ENCODE data around the gene TSGA10IP. TPM values are rescaled to one million over a fixed set of nuclear protein-coding genes. Genes with fewer than 3 reads are reported as not detected.

TSGA10IP gene
- total RNA-seq, 1 donor from 2014 or later: not detected

DNA sequence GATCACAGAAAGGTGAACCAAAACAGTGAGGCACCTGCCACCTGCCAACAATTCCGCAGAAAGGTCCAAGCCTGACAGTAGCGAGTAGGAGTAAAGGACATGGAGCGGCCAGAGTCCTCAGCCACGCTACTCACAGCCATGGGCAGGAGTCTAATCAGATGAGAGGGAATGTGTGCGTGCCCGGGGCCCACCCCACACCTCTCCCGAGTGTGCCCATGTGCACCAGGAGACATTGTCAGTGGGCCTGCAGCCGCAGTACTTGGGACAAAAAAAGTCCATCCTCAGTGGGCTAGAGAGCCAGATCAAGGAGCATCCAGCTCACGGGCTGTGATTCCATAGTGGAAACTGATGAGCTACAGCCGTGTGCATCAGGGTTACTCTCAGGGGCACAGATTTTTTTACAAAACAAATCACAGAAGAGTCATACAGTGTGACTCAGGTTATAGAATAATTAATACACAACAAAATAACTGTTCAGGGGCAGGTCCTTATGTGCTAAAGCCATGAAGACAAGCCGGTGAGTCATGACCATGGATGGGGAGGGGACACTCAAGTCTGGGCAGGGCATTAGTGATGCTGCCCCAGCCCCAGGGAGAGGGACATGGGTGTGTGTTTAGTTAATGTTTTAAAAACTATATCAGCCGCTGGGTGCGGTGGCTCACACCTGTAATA is 28.3 kb downstream of the TSGA10IP start:
- no peak for DNase-seq (ENCODE audit: low spot score)

GRCh38 chr11:65975771-65976170 is 30.5 kb downstream of the TSGA10IP start:
- DNase-seq (ENCODE audit: low spot score): no peak

GRCh38 chr11:65976216-65977176 is 31.2 kb downstream of the TSGA10IP start:
- no peak for DNase-seq (ENCODE audit: low spot score)

DNA sequence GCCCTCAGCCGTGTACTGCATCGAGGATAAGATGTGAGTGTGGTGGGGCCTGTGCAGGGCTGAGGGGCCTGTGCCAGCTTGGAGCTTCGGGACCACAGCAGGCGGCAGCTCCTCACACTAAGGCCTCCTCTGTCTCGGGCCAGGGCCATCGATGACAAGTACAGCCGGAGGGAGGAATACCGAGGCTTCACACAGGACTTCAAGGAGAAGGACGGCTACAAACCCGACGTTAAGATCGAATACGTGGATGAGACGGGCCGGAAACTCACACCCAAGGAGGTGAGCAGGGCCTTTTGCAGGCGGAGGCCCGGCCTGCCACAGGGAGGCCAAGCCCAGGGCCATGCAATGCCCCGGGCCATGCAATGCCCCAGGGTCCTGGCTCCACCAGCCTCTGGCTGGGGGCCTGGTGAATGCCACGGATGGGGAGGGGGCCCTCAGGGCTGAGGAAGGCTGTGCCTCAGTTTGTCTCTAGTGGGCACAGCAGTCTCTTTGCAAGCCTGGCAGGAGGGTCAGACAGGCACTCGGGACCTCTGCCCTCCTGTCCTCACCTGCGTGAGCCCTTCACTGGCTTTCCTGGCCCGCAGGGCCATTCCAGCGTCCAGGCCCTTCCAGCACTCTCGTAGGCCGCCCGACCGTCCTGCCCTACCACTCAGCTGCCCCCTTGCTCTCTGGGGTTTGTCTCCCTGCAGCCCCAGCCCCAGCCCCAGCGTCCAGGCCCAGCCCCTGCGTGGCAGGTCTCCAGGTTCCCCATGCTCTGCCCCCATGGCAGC is 32.5 kb downstream of the TSGA10IP start:
- DNase-seq (ENCODE audit: low spot score): no peak

DNA sequence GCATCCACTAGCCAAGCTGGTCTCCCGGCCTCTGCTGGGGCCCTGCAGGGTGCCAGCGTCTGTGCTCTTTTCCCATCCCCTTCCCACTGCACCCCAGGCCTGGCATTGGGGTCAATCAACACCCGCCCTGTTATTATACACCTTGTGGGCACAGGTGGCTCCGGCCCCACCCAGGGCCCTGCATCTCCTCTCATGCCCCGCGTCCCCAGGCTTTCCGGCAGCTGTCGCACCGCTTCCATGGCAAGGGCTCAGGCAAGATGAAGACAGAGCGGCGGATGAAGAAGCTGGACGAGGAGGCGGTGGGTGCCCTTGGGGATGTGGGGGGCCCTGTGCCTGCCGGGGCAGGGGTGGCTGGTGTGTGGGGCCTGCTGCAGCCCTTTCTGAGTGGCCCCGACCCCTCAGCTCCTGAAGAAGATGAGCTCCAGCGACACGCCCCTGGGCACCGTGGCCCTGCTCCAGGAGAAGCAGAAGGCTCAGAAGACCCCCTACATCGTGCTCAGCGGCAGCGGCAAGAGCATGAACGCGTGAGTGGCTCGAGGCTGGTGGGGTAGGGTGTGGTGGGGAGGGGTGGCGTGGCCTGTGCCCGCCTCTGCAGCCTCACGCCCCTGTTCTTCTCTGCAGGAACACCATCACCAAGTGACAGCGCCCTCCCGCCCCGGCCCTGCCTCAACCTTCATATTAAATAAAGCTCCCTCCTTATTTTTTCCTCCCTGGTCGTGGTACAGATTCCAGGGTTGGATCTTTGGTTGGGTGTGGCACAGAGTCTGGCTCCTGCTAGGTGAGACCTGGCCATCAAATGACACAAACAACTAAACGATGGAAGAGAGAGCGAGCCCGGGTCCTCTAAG is 33.3 kb downstream of the TSGA10IP start:
- DNase-seq (ENCODE audit: low spot score): no peak

- no peak for DNase-seq (ENCODE audit: low spot score)
These were observed 34.0 kb downstream of the TSGA10IP start for GRCh38 chr11:65979261-65979759.

GRCh38 chr11:65981101-65981740 is 35.9 kb downstream of the TSGA10IP start:
- DNase-seq (ENCODE audit: low spot score): no peak

DNA sequence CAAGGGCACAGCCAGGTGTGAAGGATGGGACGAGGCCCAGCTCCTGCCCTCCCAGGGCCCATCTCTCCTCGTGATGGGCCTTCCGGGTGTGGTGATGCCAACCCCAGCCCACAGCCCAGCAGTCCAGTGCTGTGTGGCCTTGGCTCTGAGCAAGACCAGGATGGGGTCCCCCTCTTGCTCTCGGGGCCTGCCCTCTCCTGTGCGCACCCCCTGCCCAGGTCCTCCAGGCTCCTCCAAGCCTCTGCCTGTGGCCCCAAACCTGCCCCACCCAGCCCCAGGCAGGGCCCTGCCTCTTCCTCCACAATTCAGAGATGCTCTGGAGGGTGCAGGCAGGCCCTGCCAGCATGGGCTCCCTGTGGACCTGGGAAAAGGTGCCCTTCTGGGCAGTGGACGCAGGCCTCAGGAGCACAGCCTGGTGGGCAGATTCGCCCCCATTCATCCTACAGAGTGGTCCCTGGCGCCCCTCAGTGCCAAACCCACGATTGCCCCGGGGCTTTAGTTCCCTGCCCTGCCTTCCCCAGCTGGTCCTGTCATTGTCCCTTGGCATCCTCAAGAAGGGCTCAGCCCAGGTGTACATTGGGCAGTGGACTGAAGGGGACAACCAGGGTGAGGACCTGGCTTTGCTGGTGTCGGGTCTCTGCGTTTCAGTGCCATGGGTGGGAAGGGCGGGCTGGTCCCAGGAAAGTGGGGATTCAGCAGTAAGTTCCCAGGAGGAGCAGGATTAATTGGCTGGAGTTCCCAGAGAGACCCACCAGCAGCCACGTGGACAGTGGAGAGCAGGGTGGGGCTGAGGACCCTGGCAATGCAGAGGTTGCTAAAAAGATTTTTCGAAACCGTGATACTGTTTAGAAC is 36.9 kb downstream of the TSGA10IP start:
- DNase-seq (ENCODE audit: low spot score): no peak

- no peak for DNase-seq (ENCODE audit: low spot score)
These were observed 37.7 kb downstream of the TSGA10IP start for GRCh38 chr11:65982824-65983588.

- no peak for DNase-seq (ENCODE audit: low spot score)
These were observed 38.3 kb downstream of the TSGA10IP start for GRCh38 chr11:65983589-65983987.

DNA sequence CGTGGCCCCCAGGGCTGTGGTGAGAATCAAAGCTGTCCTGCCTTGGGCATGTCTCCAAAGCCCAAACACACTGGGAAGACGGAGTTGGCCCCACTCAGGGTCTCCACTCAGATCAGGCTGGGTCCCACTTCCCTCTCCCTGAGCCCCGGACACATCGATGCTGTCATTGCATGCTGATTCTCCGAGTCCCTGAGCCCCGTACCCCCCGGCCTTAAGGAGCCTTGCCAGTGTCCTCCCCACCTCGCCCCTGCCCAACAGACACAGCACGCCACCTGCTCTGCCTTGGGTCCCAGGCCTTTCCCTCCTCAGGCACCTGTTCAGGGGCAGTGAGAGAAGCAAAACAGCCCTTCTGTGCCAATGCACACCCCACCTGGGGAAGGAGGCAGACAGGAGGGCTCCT is 42.1 kb downstream of the TSGA10IP start:
- no peak for DNase-seq (ENCODE audit: low spot score)

- no peak for DNase-seq (ENCODE audit: low spot score)
These were observed 43.7 kb downstream of the TSGA10IP start for GRCh38 chr11:65988791-65989592.

GRCh38 chr11:65992056-65992455 is 46.8 kb downstream of the TSGA10IP start:
- no peak for DNase-seq (ENCODE audit: low spot score)

- no peak for DNase-seq (ENCODE audit: low spot score)
These were observed 52.0 kb downstream of the TSGA10IP start for GRCh38 chr11:65997286-65997685.

- DNase-seq (ENCODE audit: low spot score): peak; percentile 95
These were observed 56.8 kb downstream of the TSGA10IP start, which contains the start of the genes BANF1 and EIF1AD for GRCh38 chr11:66001942-66002647. BANF1 (plus strand) TSS chr11:66002503; CDS start chr11:66003251, 748 bp downstream. EIF1AD (minus strand) TSS chr11:66002157; CDS start chr11:66000389, 1,768 bp downstream.

GRCh38 chr11:66002648-66003225 is 57.5 kb downstream of the TSGA10IP start:
- no peak for DNase-seq (ENCODE audit: low spot score)
